HepG2 (cell line): ENCODE measurements around the gene EIF4ENIF1. TPM values are rescaled to one million over a fixed set of nuclear protein-coding genes. Genes with fewer than 3 reads are reported as not detected.

ENCODE experiments used
- BORCS8-MEF2B ChIP-seq: sonication (generic); formaldehyde crosslinking; IDR thresholded peaks from 2 replicates; pipeline ENCODE4 v1.8.0; 2022; ENCODE audit warnings: mild to moderate bottlenecking, missing genetic modification reagents
- DBP ChIP-seq: sonication (generic); formaldehyde crosslinking; IDR thresholded peaks from 2 replicates; pipeline ENCODE4 v1.4.0; 2020; ENCODE audit warnings: missing genetic modification reagents; ENCODE audit errors: not compliant biosample characterization
- HDAC1 ChIP-seq: sonication (generic); formaldehyde crosslinking; IDR thresholded peaks from 2 replicates; pipeline ENCODE4 v1.5.1; 2020; ENCODE audit warnings: mild to moderate bottlenecking, missing genetic modification reagents
- MLXIP ChIP-seq: sonication (generic); formaldehyde crosslinking; IDR thresholded peaks from 2 replicates; pipeline ENCODE4 v1.9.0; 2021; ENCODE audit warnings: missing genetic modification reagents, borderline replicate concordance
- POLR2A ChIP-seq, 2 experiments: IDR thresholded peaks; 2 replicates each; pipeline ENCODE4 v1.6.1; 2011; ENCODE audit warnings: low read depth in 2 of 2, low read length in 2 of 2, mild to moderate bottlenecking in 1 of 2, moderate library complexity in 1 of 2; ENCODE audit not compliant: insufficient read depth in 1 of 2
- SKI ChIP-seq: fragments of 450-650 bp; IDR thresholded peaks from one replicate; pipeline ENCODE4 v1.6.1; 2018; ENCODE audit warnings: mild to moderate bottlenecking; ENCODE audit not compliant: partially characterized antibody
- TRAFD1 ChIP-seq: sonication (generic); formaldehyde crosslinking; IDR thresholded peaks from 2 replicates; pipeline ENCODE4 v1.5.1; 2020; ENCODE audit warnings: missing genetic modification reagents, mild to moderate bottlenecking, borderline replicate concordance
- ZFP82 ChIP-seq: sonication (generic); formaldehyde crosslinking; IDR thresholded peaks from 2 replicates; pipeline ENCODE4 v1.5.1; 2020; ENCODE audit warnings: mild to moderate bottlenecking, missing genetic modification reagents, borderline replicate concordance
- ZNF207 ChIP-seq: fragments of 450-650 bp; IDR thresholded peaks from 2 replicates; pipeline ENCODE4 v1.6.1; 2016; ENCODE audit warnings: antibody characterized with exemption, borderline replicate concordance
- ZNF24 ChIP-seq: fragments of 450-650 bp; IDR thresholded peaks from 2 replicates; pipeline ENCODE4 v1.6.1; 2017; ENCODE audit warnings: antibody characterized with exemption, mild to moderate bottlenecking
- ZNF329 ChIP-seq: sonication (generic); formaldehyde crosslinking; IDR thresholded peaks from 2 replicates; pipeline ENCODE4 v1.9.0; 2021; ENCODE audit warnings: low read depth, mild to moderate bottlenecking, missing genetic modification reagents
- ZNF333 ChIP-seq: sonication (generic); formaldehyde crosslinking; IDR thresholded peaks from 2 replicates; pipeline ENCODE4 v1.4.0; 2020; ENCODE audit warnings: mild to moderate bottlenecking, missing genetic modification reagents, borderline replicate concordance
- ZNF407 ChIP-seq: sonication (generic); formaldehyde crosslinking; IDR thresholded peaks from one replicate; pipeline ENCODE4 v1.5.1; 2020; ENCODE audit warnings: mild to moderate bottlenecking, missing genetic modification reagents; ENCODE audit errors: not compliant biosample characterization
- ZNF44 ChIP-seq: sonication (generic); formaldehyde crosslinking; IDR thresholded peaks from 2 replicates; pipeline ENCODE4 v1.5.1; 2020; ENCODE audit warnings: mild to moderate bottlenecking, missing genetic modification reagents
- ZNF549 ChIP-seq: sonication (generic); formaldehyde crosslinking; IDR thresholded peaks from 2 replicates; pipeline ENCODE4 v1.5.0; 2020; ENCODE audit warnings: missing genetic modification reagents
- ZNF616 ChIP-seq: sonication (generic); formaldehyde crosslinking; IDR thresholded peaks from 2 replicates; pipeline ENCODE4 v1.5.0; 2020; ENCODE audit warnings: low read depth, mild to moderate bottlenecking, missing genetic modification reagents
- ZNF790 ChIP-seq: sonication (generic); formaldehyde crosslinking; IDR thresholded peaks from 2 replicates; pipeline ENCODE4 v1.8.0; 2022; ENCODE audit warnings: missing genetic modification reagents, mild to moderate bottlenecking, borderline replicate concordance
- polyA plus RNA-seq, 8 experiments: library from polyadenylated mRNA; depleted of rRNA in 3 of 8; stranded (reverse) in 7 of 8; unstranded in 1 of 8; fragments of >200 nt; fragmentation: Illumina TruSeq in 4 of 8; extraction: Trizol in 4 of 8; gene quantifications; 2 replicates each; pipeline versions ENCODE4 v1.2.1 to v1.2.3, GENCODE V29; 2011 to 2016; ENCODE audit warnings: low read depth in 4 of 8, missing spikeins in 1 of 8, mixed read lengths in 1 of 8; ENCODE audit not compliant: insufficient read depth in 1 of 8
- total RNA-seq, 5 experiments: library from RNA; depleted of rRNA; stranded (reverse); fragments of >200 nt; fragmentation: Illumina TruSeq; extraction: Trizol; gene quantifications; 2 replicates each; pipeline ENCODE4 v1.2.3, GENCODE V29; 2016; ENCODE audit warnings: low read depth in 1 of 5

Gene EIF4ENIF1
- total and polyA plus RNA-seq, 2 of the 13 experiments (the other 11 are each of a cell fraction or from before 2014, with no cell fraction given): 11.9 to 12.3 TPM

- TF ChIP-seq ZNF407 (no peak), TRAFD1 (CRISPR knock-in tag) (no peak), ZNF790 (CRISPR knock-in tag) (no peak), SKI (no peak), BORCS8-MEF2B (CRISPR knock-in tag) (no peak), MLXIP (CRISPR knock-in tag) (no peak), ZNF24 (no peak), DBP (CRISPR knock-in tag) (no peak), ZNF549 (CRISPR knock-in tag) (no peak), ZNF333 (CRISPR knock-in tag) (no peak), ZNF207 (no peak), ZNF616 (CRISPR knock-in tag) (no peak), ZFP82 (no peak), POLR2A (IDR thresholded peaks at IDR 0.05; ENCODE audit: insufficient read depth in 1 of 2, low read depth in 2 of 2, low read length in 2 of 2) (no peak), ZNF44 (no peak), ZNF329 (CRISPR knock-in tag) (no peak), HDAC1 (CRISPR knock-in tag) (no peak)
Measured at GRCh38 chr22:31532060-31532459, 42.4 kb upstream of the EIF4ENIF1 start (continued).
